GM23248 (cell line): ENCODE data around the gene ATP2B2. TPM values are rescaled to one million over a fixed set of nuclear protein-coding genes. Genes with fewer than 3 reads are reported as not detected.

Experiments used
- DNase-seq: peaks from one replicate; pipeline ENCODE4 v3.0.0-alpha.2; 2015
- H2AFZ ChIP-seq: fragments of 200-600 bp; sonication (generic); 2 replicates; pipeline ENCODE4 v1.6.1; 2016; ENCODE audit warnings: antibody characterized with exemption
- H3F3A ChIP-seq: fragments of 200-600 bp; sonication (generic); 2 replicates; pipeline ENCODE4 v1.6.1; 2016; ENCODE audit warnings: mild to moderate bottlenecking, antibody characterized with exemption, mixed run types; ENCODE audit not compliant: insufficient read depth
- H3K27ac ChIP-seq: fragments of 200-600 bp; sonication (generic); 2 replicates; pipeline ENCODE4 v1.5.1; 2016; ENCODE audit warnings: mild to moderate bottlenecking
- H3K27me3 ChIP-seq: fragments of 200-600 bp; sonication (generic); replicated peaks from 2 replicates; pipeline ENCODE4 v1.6.1; 2016; ENCODE audit warnings: mild to moderate bottlenecking; ENCODE audit not compliant: insufficient read depth
- H3K36me3 ChIP-seq: fragments of 200-600 bp; sonication (generic); 2 replicates; pipeline ENCODE4 v1.6.1; 2016; ENCODE audit warnings: low read depth, mild to moderate bottlenecking
- H3K4me1 ChIP-seq: fragments of 200-600 bp; sonication (generic); 2 replicates; pipeline ENCODE4 v1.6.1; 2016; ENCODE audit warnings: mild to moderate bottlenecking; ENCODE audit not compliant: insufficient read depth
- H3K4me2 ChIP-seq: fragments of 200-600 bp; sonication (generic); one replicate; pipeline ENCODE4 v1.6.1; 2016; ENCODE audit warnings: mild to moderate bottlenecking; ENCODE audit not compliant: unreplicated experiment
- H3K4me3 ChIP-seq: fragments of 200-600 bp; sonication (generic); 2 replicates; pipeline ENCODE4 v1.5.1; 2016; ENCODE audit warnings: mild to moderate bottlenecking
- H3K79me2 ChIP-seq: fragments of 200-600 bp; sonication (generic); 2 replicates; pipeline ENCODE4 v1.6.1; 2016; ENCODE audit warnings: mild to moderate bottlenecking; ENCODE audit not compliant: insufficient read depth
- H3K9ac ChIP-seq: fragments of 200-600 bp; sonication (generic); 2 replicates; pipeline ENCODE4 v1.6.1; 2016; ENCODE audit warnings: mild to moderate bottlenecking
- H3K9me2 ChIP-seq: fragments of 200-600 bp; sonication (generic); 2 replicates; pipeline ENCODE4 v1.6.1; 2016; ENCODE audit warnings: mixed run types, mild to moderate bottlenecking, moderate library complexity; ENCODE audit not compliant: insufficient read depth
- H3K9me3 ChIP-seq: fragments of 200-600 bp; sonication (generic); one replicate; pipeline ENCODE4 v1.6.1; 2017; ENCODE audit warnings: low read depth
- H4K20me1 ChIP-seq: fragments of 200-600 bp; sonication (generic); 2 replicates; pipeline ENCODE4 v1.6.0; 2016; ENCODE audit not compliant: insufficient read depth
- EZH2 ChIP-seq: fragments of 200-600 bp; sonication (generic); IDR thresholded peaks from 2 replicates; pipeline ENCODE4 v1.6.1; 2018; ENCODE audit warnings: antibody characterized with exemption, mild to moderate bottlenecking; ENCODE audit not compliant: insufficient read depth, poor library complexity, severe bottlenecking
- EZH2phosphoT487 ChIP-seq: fragments of 200-600 bp; sonication (generic); IDR thresholded peaks from 2 replicates; pipeline ENCODE4 v1.6.1; 2018; ENCODE audit warnings: antibody characterized with exemption, moderate library complexity, mild to moderate bottlenecking, low read depth; ENCODE audit not compliant: insufficient read depth
- WGBS, 2 experiments: methylation state at CpG; one replicate each; pipeline ENCODE4 v1.1.6; 2015 to 2017; ENCODE audit warnings: low lambda C conversion rate in 2 of 2, low coverage in 1 of 2; ENCODE audit errors: missing lambda C conversion rate in 2 of 2; 5-methylcytosine and 5-hydroxymethylcytosine counted together
- in situ Hi-C: fragments of 300-500 bp; cut with MboI; formaldehyde crosslinking; loops from 2 replicates; pipeline ENCODE4 v1.15.0; 2020
- polyA plus RNA-seq: library from polyadenylated mRNA; unstranded; fragments of >200 nt; fragmentation: Nextera tagmentation; extraction: Ambion mirVana; gene quantifications from 2 replicates; pipeline ENCODE4 v1.2.1, GENCODE V29; 2016
- total RNA-seq: library from RNA; depleted of rRNA; stranded (reverse); fragments of >200 nt; shearing (Covaris generic); gene quantifications from 2 replicates; pipeline ENCODE4 v1.2.3, GENCODE V29; 2014

Gene ATP2B2
- total and polyA plus RNA-seq, 2 experiments from 2014 or later, result not detected

DNA sequence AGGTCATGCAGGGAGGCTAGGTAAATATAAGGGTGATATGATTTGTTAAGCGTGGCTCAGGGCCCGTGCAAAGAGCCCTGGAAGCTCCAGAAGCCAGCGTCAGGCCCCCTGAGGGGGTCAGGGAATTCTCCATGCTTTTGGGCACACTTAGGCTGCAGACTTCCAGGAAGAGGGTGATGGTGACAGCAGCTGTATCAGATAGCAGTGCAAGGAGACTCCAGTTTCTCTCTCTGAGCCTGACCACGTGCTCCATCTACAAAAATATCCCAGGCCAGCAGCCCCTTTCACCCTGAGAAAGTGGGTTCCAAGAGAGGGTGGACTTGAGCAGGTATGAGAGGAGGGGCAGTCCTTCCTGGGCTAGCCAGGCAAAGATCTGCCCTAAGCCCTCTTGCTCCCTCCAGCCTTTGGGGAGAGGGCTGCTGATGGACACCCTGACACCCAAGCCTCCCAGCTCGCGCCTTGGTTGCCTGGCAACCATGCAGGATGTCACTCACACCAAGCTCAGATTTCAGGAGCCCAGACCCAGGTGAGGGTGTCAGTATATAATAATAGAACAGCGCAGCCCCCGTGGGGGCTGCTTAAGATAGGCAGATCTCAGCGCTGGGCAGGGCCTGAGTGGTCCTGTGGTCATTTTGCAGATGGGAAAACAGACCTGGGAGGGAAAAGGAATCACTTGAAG is 35.8 kb downstream of the ATP2B2 start:
- Histone ChIP-seq H3K4me3 (no peak overlapping the region), H3K9me3 (no peaks in the 10 kb centered on the region), H3K79me2 (no peaks in the 10 kb centered on the region), H3K9me2 (no peaks in the 10 kb centered on the region), H3K4me2 (no peak overlapping the region), H3K4me1 (no peaks in the 10 kb centered on the region), H3K9ac (no peak overlapping the region), H2AFZ (no peak overlapping the region), H3K36me3 (no peaks in the 10 kb centered on the region), H3F3A (no peaks in the 10 kb centered on the region), H3K27me3 (peaks cover 23% of the 10 kb centered on the region), H3K27ac (no peak overlapping the region), H4K20me1 (no peaks in the 10 kb centered on the region)
- no peak for TF ChIP-seq EZH2
- TF ChIP-seq EZH2phosphoT487, result no peak
- WGBS, 2 experiments, result 14 to 18% methylated on average over 9 of the region's 9 CpGs
- DNase-seq, result no peak
- in situ Hi-C loops, result no loop called here

DNA sequence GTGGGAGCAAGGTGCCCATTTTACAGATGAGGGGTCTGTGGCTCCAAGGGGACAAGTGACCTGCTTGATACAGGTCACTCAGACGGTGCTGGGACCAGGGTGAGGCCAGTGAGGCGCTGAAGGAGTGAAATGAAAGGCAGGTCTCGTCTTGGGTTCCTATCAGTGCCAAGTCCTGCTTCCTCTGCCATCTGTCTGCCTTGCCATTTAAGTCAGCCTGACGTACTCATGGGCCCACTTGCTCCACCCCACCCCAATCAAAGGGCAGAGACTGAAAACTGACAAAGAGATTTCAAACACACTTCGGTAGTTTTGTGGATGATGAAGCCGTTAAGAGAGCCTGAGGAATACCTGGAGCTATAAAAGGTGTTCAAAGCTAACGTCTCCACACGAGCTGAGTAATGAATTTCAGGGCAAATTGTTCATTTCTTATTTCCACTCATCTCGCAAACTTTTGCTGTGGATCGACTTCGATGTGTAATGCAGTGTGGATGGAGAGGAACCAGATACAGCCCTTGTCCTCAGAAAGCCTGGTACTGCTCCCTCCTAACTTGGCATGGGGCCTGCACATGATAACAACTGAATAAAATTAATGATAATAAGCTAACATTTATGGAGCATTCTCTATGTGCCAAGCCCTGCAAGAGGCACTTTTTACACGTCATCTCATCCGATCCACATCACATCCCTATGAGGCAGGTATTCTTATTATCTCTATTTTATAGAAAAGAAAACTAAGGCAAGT is 36.6 kb downstream of the ATP2B2 start:
- no peaks in the 10 kb centered on the region for H3K36me3 ChIP-seq
- no peaks in the 10 kb centered on the region for H3K4me1 ChIP-seq
- TF ChIP-seq EZH2 (no peak), EZH2phosphoT487 (no peak)
- no peak overlapping the region for H2AFZ ChIP-seq
- no peak overlapping the region for H3K4me3 ChIP-seq
- no peaks in the 10 kb centered on the region for H3K79me2 ChIP-seq
- H4K20me1 ChIP-seq, result no peaks in the 10 kb centered on the region
- H3K9me3 ChIP-seq, result no peaks in the 10 kb centered on the region
- WGBS, 2 experiments, result 10% methylated on average over 13 of the region's 13 CpGs
- no peaks in the 10 kb centered on the region for H3K9me2 ChIP-seq
- no peak overlapping the region for H3K4me2 ChIP-seq
- no peak overlapping the region for H3K9ac ChIP-seq
- in situ Hi-C loops, result no loop called here
- DNase-seq, result no peak
- no peak overlapping the region for H3K27ac ChIP-seq
- H3F3A ChIP-seq, result no peaks in the 10 kb centered on the region
- H3K27me3 ChIP-seq, result peaks cover 23% of the 10 kb centered on the region

DNA sequence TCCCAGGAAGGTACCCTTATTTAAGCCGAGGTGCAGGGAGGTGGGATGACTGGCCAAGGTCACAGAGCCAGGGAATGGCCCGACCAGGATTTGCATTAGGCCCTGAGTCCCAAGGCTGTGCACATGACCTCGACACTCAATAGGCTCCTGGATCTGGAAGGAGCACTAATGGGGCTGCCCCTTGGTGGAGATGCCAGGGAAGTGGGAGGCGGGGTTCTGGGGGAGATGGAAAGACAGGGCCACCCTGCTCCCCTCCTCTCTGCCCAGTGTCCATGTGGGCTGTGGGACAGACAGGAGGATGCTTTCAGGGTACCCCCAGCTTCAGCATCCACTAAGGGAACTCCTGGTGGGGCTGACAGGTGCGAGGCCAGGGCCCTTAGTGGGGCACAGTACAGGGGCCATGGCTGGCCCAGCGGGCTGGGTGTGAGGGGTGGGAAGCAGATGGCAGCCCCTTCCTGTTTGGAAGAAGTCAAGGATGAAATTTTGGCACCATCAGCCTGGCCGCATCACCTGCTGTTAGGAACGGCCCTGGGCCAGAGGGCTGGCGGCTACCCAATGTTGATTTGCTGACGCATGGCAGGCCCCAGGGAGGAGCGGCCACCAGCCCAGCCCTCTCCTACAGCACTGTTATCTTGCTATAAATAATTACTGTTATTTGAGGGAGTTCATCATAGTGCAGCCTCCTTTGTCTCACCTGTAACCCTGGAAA is 37.3 kb downstream of the ATP2B2 start:
- H3F3A ChIP-seq, result no peaks in the 10 kb centered on the region
- H3K79me2 ChIP-seq, result no peaks in the 10 kb centered on the region
- H3K27ac ChIP-seq, result no peak overlapping the region
- H3K9ac ChIP-seq, result no peak overlapping the region
- no peaks in the 10 kb centered on the region for H3K9me3 ChIP-seq
- no peak for DNase-seq
- H3K27me3 ChIP-seq, result peaks cover 21% of the 10 kb centered on the region
- H2AFZ ChIP-seq, result no peak overlapping the region
- no peak overlapping the region for H3K4me3 ChIP-seq
- WGBS, 2 experiments, result 31 to 32% methylated on average over 11 of the region's 11 CpGs
- in situ Hi-C loops, result no loop called here
- H3K4me2 ChIP-seq, result no peak overlapping the region
- no peaks in the 10 kb centered on the region for H3K9me2 ChIP-seq
- H4K20me1 ChIP-seq, result no peaks in the 10 kb centered on the region
- no peaks in the 10 kb centered on the region for H3K4me1 ChIP-seq
- no peaks in the 10 kb centered on the region for H3K36me3 ChIP-seq
- TF ChIP-seq EZH2phosphoT487, result no peak
- no peak for TF ChIP-seq EZH2

DNA sequence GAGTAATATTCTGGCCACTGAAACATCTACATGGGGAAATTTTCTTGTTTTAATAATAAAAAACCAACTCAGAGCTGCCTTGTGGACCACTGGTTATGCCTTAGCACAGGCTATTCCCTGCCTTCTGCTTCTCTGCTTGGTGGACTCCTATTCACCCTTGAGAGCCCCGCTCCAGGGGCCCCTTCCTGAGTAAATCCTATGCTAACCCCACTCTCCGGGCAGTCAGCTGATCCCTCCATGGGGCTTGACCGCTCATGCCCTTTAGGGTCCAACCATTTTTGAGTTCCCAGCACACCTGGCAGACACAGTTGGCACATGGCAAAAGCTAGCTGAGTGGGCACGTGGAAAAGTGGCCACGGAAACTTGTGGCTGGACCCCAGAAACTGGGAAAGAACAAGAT is 38.2 kb downstream of the ATP2B2 start:
- Histone ChIP-seq H3K9me3 (no peaks in the 10 kb centered on the region), H3K4me2 (no peak overlapping the region), H3K4me1 (no peaks in the 10 kb centered on the region), H3K27ac (no peak overlapping the region), H4K20me1 (no peaks in the 10 kb centered on the region), H3K9me2 (no peaks in the 10 kb centered on the region), H3K4me3 (no peak overlapping the region), H3K27me3 (peaks cover 19% of the 10 kb centered on the region), H2AFZ (no peak overlapping the region), H3F3A (no peaks in the 10 kb centered on the region), H3K79me2 (no peaks in the 10 kb centered on the region), H3K36me3 (no peaks in the 10 kb centered on the region), H3K9ac (no peak overlapping the region)
- TF ChIP-seq EZH2, result no peak
- TF ChIP-seq EZH2phosphoT487, result no peak
- in situ Hi-C loops, result no loop called here
- 41 to 47% methylated on average over 5 of the region's 5 CpGs for WGBS, 2 experiments
- no peak for DNase-seq
